ENCODE data around the gene OR2AT4. TPM values are rescaled to one million over a fixed set of nuclear protein-coding genes. Genes with fewer than 3 reads are reported as not detected.
"Not testable (repeated sequence)": the region's sequence is repeated elsewhere in the genome, so short reads cannot be mapped to it uniquely, and the experiment has no call there.

Gene OR2AT4
- total RNA-seq, 2 experiments from 2014 or later = not detected

DNA sequence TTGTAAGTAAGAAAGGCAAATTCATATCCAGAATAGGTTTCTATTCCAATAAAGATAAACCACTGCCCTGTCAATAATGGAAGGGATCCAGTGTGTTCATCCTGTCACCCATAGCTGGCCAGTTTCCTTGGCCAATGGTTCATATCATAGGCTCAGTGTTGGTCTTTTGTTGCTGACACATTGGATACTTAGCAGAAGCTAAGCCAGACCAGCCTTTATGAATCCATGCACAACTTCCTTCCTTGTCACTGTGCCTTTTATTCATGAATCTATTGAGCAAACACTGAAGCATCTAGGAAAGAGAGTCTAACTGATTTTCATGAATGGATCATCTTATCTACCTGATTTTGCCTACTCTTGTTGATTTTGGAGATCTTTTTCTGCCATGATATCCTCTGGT is 20.0 kb downstream of the OR2AT4 start:
- POLR2A ChIA-PET = no interaction called here
- CTCF ChIA-PET = no interaction called here

DNA sequence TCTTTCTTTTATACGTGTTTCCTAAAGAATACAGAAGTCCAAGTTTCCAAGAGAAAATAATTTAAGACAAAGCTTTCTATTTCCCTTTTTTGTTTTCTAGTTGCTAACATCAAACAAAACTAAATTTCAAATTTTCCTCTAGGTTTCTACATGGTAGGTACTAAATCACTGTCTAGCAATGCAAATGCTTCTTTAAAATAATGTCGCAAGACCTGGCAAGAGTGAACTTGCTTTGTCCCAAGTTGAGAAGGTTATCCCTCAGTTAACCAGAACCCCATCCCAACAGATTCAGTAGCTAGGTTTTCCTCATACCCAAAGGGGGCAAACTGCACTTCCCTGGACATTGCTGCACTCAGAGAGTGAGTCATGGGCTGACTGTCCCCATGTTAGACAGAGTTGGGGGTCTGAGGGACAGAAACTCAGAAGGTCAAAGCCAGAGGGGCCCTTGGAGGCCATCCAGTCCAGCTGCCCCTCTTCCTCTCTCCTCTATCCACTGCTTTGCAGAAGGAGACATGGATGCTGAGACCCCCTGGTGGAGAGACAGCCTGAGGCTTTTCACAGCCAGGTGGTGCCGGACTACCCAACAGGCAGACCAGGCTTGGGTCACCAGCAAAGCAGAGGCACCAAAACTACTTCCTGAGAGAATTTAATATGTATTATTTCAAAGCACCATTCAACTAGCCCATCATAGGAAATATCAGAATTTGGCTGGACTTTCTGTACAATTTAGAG is 23.1 kb downstream of the OR2AT4 start:
- ChIA-PET CTCF (interaction anchor here (1.1 kb wide), 1 partner anchor 175 kb away, joined by 4 read pairs; no protein-coding TSS in a partner anchor), POLR2A (no interaction called here)

DNA sequence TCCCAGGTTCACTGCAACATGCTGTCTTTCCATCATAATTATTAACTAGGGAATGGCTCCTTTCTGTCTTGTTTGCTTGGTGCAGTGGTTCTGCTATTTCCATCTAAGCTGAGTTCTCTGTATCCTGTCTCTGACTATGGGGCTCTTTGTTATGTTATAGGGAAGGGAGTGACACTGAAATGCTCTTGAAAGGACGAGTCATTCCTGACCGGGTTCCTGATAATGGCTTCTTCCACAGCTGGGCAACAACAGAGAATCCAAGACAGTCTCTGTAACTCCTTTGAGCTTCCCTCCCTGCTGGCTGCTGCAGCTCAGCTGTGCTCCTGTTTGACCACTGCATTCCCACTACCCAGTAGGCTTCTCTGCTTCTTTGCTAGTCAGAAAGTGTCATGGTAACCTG is 24.1 kb downstream of the OR2AT4 start:
- POLR2A ChIA-PET = interaction anchor here (0.6 kb wide), 1 partner anchor 898 kb away, joined by 15 read pairs; no protein-coding TSS in a partner anchor
- CTCF ChIA-PET = interaction anchor here (0.6 to 1.1 kb wide), 2 partner anchors 176 to 1570 kb away, joined by 3 to 4 read pairs; no protein-coding TSS in a partner anchor

DNA sequence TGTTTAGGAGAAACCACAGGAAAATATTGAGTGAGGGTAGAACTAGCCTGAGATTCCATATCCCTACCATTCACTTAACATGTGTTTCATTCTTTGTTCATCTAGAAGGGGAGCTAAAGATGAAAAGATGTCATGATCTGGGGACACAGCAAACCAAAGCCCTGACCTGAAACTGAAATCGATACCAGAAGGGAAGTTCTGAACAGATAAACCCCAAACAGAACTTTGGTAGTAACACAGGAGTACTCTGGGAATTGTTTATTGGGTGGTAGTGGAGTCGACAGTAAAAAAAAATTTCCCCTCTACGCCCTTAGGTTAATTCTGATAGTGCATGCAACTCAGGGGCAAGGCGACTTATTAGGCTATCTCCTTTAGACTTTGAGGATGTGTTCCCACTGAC is 27.2 kb downstream of the OR2AT4 start:
- CTCF ChIA-PET = interaction anchor here (1.0 kb wide), 1 partner anchor 47 kb away, joined by 3 read pairs; no protein-coding TSS in a partner anchor
- POLR2A ChIA-PET = no interaction called here

GRCh38 chr11:75068993-75069392 is 27.7 kb downstream of the OR2AT4 start:
- POLR2A ChIA-PET = no interaction called here
- CTCF ChIA-PET = interaction anchor here (1.0 kb wide), 1 partner anchor 47 kb away, joined by 3 read pairs; no protein-coding TSS in a partner anchor

DNA sequence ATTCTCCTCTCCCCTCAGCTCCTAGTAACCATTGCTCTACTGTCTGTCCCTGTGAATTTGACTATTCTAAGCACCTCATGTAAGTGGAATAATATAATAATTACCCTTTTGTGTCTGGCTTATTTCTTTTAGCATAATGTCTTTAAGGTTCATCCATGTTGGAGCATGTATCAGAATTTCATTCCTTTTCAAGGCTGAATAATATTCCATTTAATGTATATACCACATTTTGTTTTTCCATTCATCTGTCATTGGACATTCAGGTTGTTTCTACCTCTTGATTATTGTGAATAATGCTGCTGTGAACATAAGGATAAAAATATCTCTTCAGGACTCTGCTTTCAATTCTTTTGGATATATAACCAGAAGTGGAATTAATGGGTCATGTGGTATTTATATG is 28.1 kb downstream of the OR2AT4 start:
- ChIA-PET CTCF (no interaction called here), POLR2A (no interaction called here)

- POLR2A ChIA-PET = no interaction called here
- CTCF ChIA-PET = interaction anchor here (1.0 kb wide), 1 partner anchor 34 kb away, joined by 3 read pairs; no protein-coding TSS in a partner anchor
These were observed 30.6 kb downstream of the OR2AT4 start for GRCh38 chr11:75066061-75066460.

DNA sequence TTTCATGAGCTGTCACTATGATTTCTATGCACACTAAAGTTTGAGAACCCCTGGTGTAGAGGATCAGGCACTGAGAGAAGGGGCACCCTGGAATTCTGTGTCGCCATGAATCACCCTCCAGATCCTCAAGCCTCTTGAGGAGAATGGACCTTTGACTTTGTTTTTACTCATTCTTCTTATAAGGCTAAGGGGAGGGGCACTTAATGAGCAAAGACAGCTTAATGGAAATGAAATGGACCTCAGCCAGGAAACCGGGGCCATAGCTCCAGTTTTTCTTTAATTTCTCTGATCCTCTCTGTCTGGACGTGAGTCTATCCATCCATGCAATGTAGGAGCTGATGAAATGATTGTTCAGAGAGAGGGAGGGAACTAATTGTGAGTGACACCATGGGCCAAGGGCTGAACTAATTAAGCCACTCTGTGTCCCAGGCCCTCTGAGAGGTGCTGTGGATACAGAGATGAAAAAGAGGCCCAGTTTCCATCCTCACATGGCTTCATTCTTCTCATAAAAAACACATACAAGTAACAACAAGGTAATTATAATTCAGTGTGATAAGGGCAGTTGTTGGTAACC is 32.8 kb downstream of the OR2AT4 start:
- POLR2A ChIA-PET = no interaction called here
- CTCF ChIA-PET = interaction anchor here (0.9 to 1.1 kb wide), 2 partner anchors 8 to 179 kb away, joined by 3 read pairs; no protein-coding TSS in a partner anchor

- CTCF ChIA-PET = no interaction called here
- POLR2A ChIA-PET = no interaction called here
These were observed 37.4 kb downstream of the OR2AT4 start for GRCh38 chr11:75059299-75059698.

DNA sequence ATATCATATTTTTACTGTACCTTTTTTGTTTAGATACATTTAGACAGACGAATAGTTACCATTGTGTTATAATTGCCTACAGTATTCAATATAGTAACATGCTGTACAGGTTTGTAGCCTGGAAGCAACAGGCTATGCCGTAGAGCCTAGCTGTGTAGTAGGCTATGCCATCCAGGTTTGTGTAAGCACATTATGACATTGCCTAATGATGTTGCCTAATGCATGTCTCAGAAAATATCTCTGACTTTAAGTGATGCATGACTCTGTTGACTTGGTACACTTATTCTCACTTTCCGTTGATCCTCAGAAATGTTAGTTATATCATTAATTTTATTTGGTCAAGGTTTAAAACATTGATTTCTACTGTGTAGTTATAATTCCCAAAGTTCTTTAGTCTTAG is 39.9 kb downstream of the OR2AT4 start:
- ChIA-PET POLR2A (no interaction called here), CTCF (interaction anchor here (1.4 kb wide), 1 partner anchor 192 kb away, joined by 4 read pairs; no protein-coding TSS in a partner anchor)

- POLR2A ChIA-PET = no interaction called here
- CTCF ChIA-PET = interaction anchor here (0.7 to 1.2 kb wide), 3 partner anchors 9 to 34 kb away, joined by 3 read pairs; no protein-coding TSS in a partner anchor
These were observed 41.2 kb downstream of the OR2AT4 start for GRCh38 chr11:75055511-75055910.

DNA sequence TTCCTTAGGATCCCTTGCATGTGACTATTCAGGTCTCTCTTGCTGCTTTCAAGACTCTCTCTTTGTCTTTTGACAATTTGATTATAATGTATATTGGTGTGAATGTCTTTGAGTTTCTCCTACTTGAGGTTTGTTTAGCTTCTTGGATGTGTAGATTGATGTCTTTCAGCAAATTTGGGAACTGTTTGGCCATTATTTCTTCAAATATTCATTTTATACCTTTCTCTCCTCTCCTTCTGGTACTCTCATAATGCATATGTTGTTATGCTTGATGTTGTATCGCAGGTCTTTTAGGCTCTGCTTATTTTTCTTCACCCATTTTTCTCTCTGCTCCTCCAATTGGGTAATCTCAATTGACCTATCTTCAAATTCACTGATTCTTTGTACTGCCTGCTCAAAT is 44.2 kb downstream of the OR2AT4 start:
- ChIA-PET CTCF (no interaction called here), POLR2A (no interaction called here)

DNA sequence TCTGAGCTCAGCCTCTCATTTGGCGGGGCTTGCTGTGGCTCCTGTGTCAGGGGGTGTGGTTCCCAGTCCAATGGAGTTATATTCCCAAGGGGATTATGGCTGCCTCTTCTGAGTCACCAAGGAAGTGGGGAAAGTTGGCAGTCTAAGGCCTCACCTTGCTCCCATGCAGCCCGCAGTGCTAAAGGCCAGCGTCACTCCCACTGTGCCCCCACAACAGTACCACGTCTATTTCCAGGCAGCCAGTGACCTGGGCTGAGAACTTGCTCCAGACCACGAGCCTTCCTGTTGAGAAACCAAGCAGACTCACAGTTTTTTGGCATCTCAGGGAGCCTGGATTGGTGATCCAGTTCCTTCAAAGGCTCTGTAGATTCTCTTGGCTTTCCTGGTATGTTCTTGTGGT is 45.6 kb downstream of the OR2AT4 start:
- ChIA-PET CTCF (no interaction called here), POLR2A (no interaction called here)

DNA sequence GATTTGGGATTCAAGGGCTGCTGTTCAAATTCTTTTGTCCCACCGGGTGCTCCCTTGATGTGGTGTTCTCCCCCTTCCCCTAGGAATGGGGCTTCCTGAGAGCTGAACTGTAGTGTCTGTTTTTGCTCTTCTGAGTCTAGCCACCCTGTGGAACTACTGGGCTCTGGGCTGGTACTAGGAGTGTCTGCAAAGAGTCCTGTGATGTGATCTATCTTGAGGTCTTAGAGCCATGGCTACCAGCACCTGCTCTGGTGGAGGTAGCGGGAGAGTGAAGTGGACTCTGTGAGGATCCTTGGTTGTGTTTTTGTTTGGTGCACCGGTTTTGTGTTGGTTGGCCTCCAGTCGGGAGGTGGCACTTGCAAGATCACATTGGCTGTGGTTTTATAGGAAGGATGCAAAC is 46.2 kb downstream of the OR2AT4 start:
- ChIA-PET CTCF (no interaction called here), POLR2A (no interaction called here)

GRCh38 chr11:75049501-75050266 is 47.0 kb downstream of the OR2AT4 start:
- POLR2A ChIA-PET = not testable (repeated sequence)

GRCh38 chr11:75047191-75047590 is 49.5 kb downstream of the OR2AT4 start:
- ChIA-PET POLR2A (no interaction called here), CTCF (no interaction called here)

More at GRCh38 chr11:75049501-75050266, 47.0 kb downstream of the OR2AT4 start:
- CTCF ChIA-PET = not testable (repeated sequence)

GRCh38 chr11:75046668-75047067 is 50.0 kb downstream of the OR2AT4 start:
- CTCF ChIA-PET, POLR2A ChIA-PET: not testable (repeated sequence)

DNA sequence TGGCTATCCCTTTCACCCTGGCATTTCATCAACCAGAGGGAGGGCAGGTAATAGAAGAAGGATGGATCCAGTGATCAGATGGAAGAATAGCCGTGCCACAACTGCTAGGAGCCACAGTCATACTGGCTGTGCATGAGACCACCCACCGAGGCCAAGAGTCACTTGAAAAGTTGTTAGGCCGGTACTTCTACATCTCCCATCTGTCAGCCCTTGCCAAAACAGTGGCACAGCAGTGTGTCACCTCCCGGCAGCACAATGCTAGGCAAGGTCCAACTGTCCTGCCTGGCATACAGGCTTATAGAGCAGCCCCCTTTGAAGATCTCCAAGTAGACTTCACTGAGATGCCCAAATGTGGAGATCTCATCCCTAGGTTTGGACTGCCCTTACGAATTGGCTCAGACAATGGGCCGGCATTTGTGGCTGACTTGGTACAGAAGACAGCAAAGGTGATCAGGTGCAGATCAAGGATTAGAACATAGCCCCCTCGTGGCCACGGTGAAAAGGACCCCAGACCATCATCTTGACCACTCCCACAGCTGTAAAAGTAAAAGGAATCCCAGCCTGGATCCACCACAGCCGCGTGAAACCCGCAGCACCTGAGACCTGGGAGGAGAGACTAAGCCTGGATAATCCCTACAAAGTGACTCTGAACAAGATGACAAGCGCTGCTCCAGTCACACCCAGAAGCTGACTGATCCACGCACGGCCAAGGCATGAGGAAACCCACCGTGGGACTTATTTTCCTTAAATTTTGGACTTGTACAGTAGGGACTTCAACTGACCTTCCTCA is 52.1 kb downstream of the OR2AT4 start:
- POLR2A ChIA-PET, CTCF ChIA-PET: not testable (repeated sequence)

DNA sequence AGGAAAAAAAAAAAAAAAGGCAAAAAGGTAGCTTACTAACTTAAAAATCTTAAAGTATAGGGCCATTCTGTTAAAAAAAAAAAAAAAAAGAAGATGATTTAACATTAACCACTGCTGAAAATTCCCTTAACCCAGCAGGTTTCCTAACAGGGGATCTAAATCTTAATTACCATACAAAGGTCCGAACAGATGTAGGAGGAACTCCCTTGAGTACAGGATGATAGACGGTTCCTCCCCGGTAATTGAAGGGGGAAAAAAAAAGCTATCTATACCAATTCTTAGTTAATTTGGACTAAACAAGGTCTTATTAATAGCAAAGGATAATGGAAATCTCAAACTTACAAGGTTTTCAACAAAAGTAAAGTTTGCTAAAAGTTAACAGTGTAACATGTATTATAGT is 54.9 kb downstream of the OR2AT4 start:
- CTCF ChIA-PET, POLR2A ChIA-PET: not testable (repeated sequence)

- ChIA-PET POLR2A (no interaction called here), CTCF (no interaction called here)
These were observed 55.4 kb downstream of the OR2AT4 start for GRCh38 chr11:75041263-75041662.
